IMR-90 (cell line): ENCODE results near the gene MAP2K5. TPM values are rescaled to one million over a fixed set of nuclear protein-coding genes. Genes with fewer than 3 reads are reported as not detected.

Experiments used
- ATAC-seq: fragments of 200-7000 bp; cut with Tn5 transposase; 2 replicates; pipeline ENCODE4 v1.9.1; 2020; ENCODE audit warnings: low read depth, mild to moderate bottlenecking, moderate library complexity
- BruUV-seq: library from RNA; stranded (reverse); fragments of 400-500 nt; replicated peaks from 2 replicates; lab custom pipeline; 2021; lab: Mats Ljungman, UMichigan
- CTCF ChIA-PET: fragments of 300-600 bp; formaldehyde crosslinking; extraction: SDS; loops from one replicate; lab custom pipeline; 2021; ENCODE audit warnings: antibody characterized with exemption; lab: Yijun Ruan, JAX
- POLR2A ChIA-PET: fragments of 300-600 bp; sonication (Branson Sonifier 250); formaldehyde crosslinking; loops from one replicate; lab custom pipeline; 2022; ENCODE audit warnings: antibody characterized with exemption; ENCODE audit not compliant: unreplicated experiment; lab: Charles Lee
- DNase-seq: peaks from one replicate; pipeline ENCODE4 v3.0.0; 2013
- H2AFZ ChIP-seq: replicated peaks from 2 replicates; pipeline ENCODE3; 2013; ENCODE audit warnings: low read length, mild to moderate bottlenecking; ENCODE audit not compliant: poor library complexity
- H2AK5ac ChIP-seq: 2 replicates; pipeline ENCODE4 v1.6.1; 2013; ENCODE audit warnings: low read depth, low read length, inconsistent platforms
- H2AK9ac ChIP-seq: replicated peaks from 2 replicates; pipeline ENCODE3; 2013; ENCODE audit warnings: mild to moderate bottlenecking, low read depth, low read length, moderate library complexity; ENCODE audit not compliant: poor library complexity
- H2BK120ac ChIP-seq: 2 replicates; pipeline ENCODE4 v1.6.1; 2013; ENCODE audit warnings: low read depth, low read length, inconsistent platforms
- H2BK15ac ChIP-seq: 3 replicates; pipeline ENCODE4 v1.6.1; 2013; ENCODE audit warnings: low read depth, low read length, inconsistent platforms
- H2BK20ac ChIP-seq: 2 replicates; pipeline ENCODE4 v1.6.1; 2013; ENCODE audit warnings: low read depth, mild to moderate bottlenecking, inconsistent platforms, low read length, moderate library complexity
- H2BK5ac ChIP-seq: 2 replicates; pipeline ENCODE4 v1.6.1; 2013; ENCODE audit warnings: mild to moderate bottlenecking, low read depth, low read length, inconsistent platforms; ENCODE audit not compliant: poor library complexity, severe bottlenecking
- H3K14ac ChIP-seq: replicated peaks from 2 replicates; pipeline ENCODE4 v1.6.1; 2013; ENCODE audit warnings: low read depth, low read length, inconsistent platforms
- H3K18ac ChIP-seq: 2 replicates; pipeline ENCODE4 v1.6.1; 2013; ENCODE audit warnings: low read depth, low read length, control low read depth
- H3K23ac ChIP-seq: 2 replicates; pipeline ENCODE4 v1.6.1; 2013; ENCODE audit warnings: low read depth, low read length, inconsistent platforms
- H3K27ac ChIP-seq: 2 replicates; pipeline ENCODE4 v1.5.1; 2013; ENCODE audit warnings: mild to moderate bottlenecking, control low read depth, low read length; ENCODE audit not compliant: insufficient read depth
- H3K27me3 ChIP-seq: 2 replicates; pipeline ENCODE4 v1.6.1; 2013; ENCODE audit warnings: low read length; ENCODE audit not compliant: control insufficient read depth, insufficient read depth
- H3K36me3 ChIP-seq: 2 replicates; pipeline ENCODE4 v1.6.1; 2013; ENCODE audit warnings: low read length, mixed read lengths; ENCODE audit not compliant: control insufficient read depth, insufficient read depth
- H3K4ac ChIP-seq: 2 replicates; pipeline ENCODE4 v1.6.1; 2013; ENCODE audit warnings: low read depth, low read length, inconsistent platforms
- H3K4me1 ChIP-seq: 2 replicates; pipeline ENCODE4 v1.6.1; 2013; ENCODE audit warnings: low read length, mixed read lengths; ENCODE audit not compliant: control insufficient read depth, insufficient read depth
- H3K4me2 ChIP-seq: 2 replicates; pipeline ENCODE4 v1.6.1; 2013; ENCODE audit warnings: low read depth, mild to moderate bottlenecking, control low read depth, low read length, moderate library complexity
- H3K4me3 ChIP-seq: 2 replicates; pipeline ENCODE4 v1.5.1; 2013; ENCODE audit warnings: low read depth, mild to moderate bottlenecking, control low read depth, low read length, moderate library complexity; ENCODE audit not compliant: insufficient read depth
- H3K56ac ChIP-seq: 2 replicates; pipeline ENCODE4 v1.6.1; 2013; ENCODE audit warnings: low read length, inconsistent platforms; ENCODE audit not compliant: insufficient read depth; ENCODE audit errors: extremely low read depth
- H3K79me1 ChIP-seq, 2 experiments: 2 replicates each; pipeline ENCODE4 v1.6.1; 2013; ENCODE audit warnings: low read length in 2 of 2, inconsistent platforms in 1 of 2, low read depth in 1 of 2
- H3K9ac ChIP-seq: 2 replicates; pipeline ENCODE4 v1.6.1; 2013; ENCODE audit warnings: low read depth, low read length, control low read depth
- H3K9me1 ChIP-seq: 2 replicates; pipeline ENCODE4 v1.6.1; 2013; ENCODE audit warnings: low read length, inconsistent platforms; ENCODE audit not compliant: insufficient read depth
- H3K9me3 ChIP-seq: 2 replicates; pipeline ENCODE4 v1.6.1; 2013; ENCODE audit warnings: low read length; ENCODE audit not compliant: control insufficient read depth, insufficient read depth
- H4K20me1 ChIP-seq: 2 replicates; pipeline ENCODE4 v1.6.1; 2013; ENCODE audit warnings: low read length, inconsistent platforms; ENCODE audit not compliant: insufficient read depth
- H4K5ac ChIP-seq: 2 replicates; pipeline ENCODE4 v1.6.1; 2013; ENCODE audit warnings: mild to moderate bottlenecking, low read depth, low read length, control low read depth
- H4K8ac ChIP-seq, 2 experiments: 2 replicates each; pipeline ENCODE4 v1.6.1; 2013; ENCODE audit warnings: low read depth in 2 of 2, low read length in 2 of 2, control low read depth in 1 of 2, inconsistent platforms in 1 of 2
- H4K91ac ChIP-seq: 2 replicates; pipeline ENCODE4 v1.6.1; 2013; ENCODE audit warnings: low read depth, low read length, inconsistent platforms; ENCODE audit not compliant: insufficient read depth
- BHLHE40 ChIP-seq: fragments of 150-350 bp; IDR thresholded peaks from 2 replicates; pipeline ENCODE4 v1.6.1; 2016; ENCODE audit warnings: mild to moderate bottlenecking, low read depth, low read length
- CEBPB ChIP-seq: IDR thresholded peaks from 2 replicates; pipeline ENCODE4 v1.6.1; 2012; ENCODE audit warnings: low read depth, low read length, improper control_type of control experiment
- CHD1 ChIP-seq: IDR thresholded peaks from 2 replicates; pipeline ENCODE4 v1.6.1; 2012; ENCODE audit warnings: low read depth, low read length, improper control_type of control experiment
- CTCF ChIP-seq: conservative IDR thresholded peaks from 2 replicates; pipeline ENCODE4 v1.5.1; 2012; ENCODE audit warnings: mild to moderate bottlenecking, low read depth, low read length, improper control_type of control experiment
- ELK1 ChIP-seq: fragments of 150-350 bp; IDR thresholded peaks from 2 replicates; pipeline ENCODE4 v1.6.1; 2016; ENCODE audit warnings: low read depth, mild to moderate bottlenecking, low read length, moderate library complexity, borderline replicate concordance
- FOS ChIP-seq: fragments of 150-350 bp; IDR thresholded peaks from 2 replicates; pipeline ENCODE4 v1.6.1; 2016; ENCODE audit warnings: low read depth, low read length
- MAFK ChIP-seq: IDR thresholded peaks from 2 replicates; pipeline ENCODE4 v1.6.1; 2012; ENCODE audit warnings: low read depth, low read length, improper control_type of control experiment
- MAZ ChIP-seq: IDR thresholded peaks from 2 replicates; pipeline ENCODE4 v1.6.1; 2012; ENCODE audit warnings: low read depth, mild to moderate bottlenecking, low read length, improper control_type of control experiment, moderate library complexity, borderline replicate concordance
- MXI1 ChIP-seq: IDR thresholded peaks from 2 replicates; pipeline ENCODE4 v1.6.1; 2012; ENCODE audit warnings: low read depth, mild to moderate bottlenecking, low read length, moderate library complexity, borderline replicate concordance
- NFE2L2 ChIP-seq: fragments of 150-350 bp; IDR thresholded peaks from 2 replicates; pipeline ENCODE4 v1.6.1; 2016; ENCODE audit warnings: low read depth, mild to moderate bottlenecking, low read length
- POLR2A ChIP-seq: IDR thresholded peaks from 2 replicates; pipeline ENCODE4 v1.6.1; 2012; ENCODE audit warnings: mild to moderate bottlenecking, low read depth, low read length
- RAD21 ChIP-seq: IDR thresholded peaks from 2 replicates; pipeline ENCODE4 v1.6.1; 2012; ENCODE audit warnings: low read length, improper control_type of control experiment
- RCOR1 ChIP-seq: IDR thresholded peaks from 2 replicates; pipeline ENCODE4 v1.6.1; 2012; ENCODE audit warnings: mild to moderate bottlenecking, low read length, improper control_type of control experiment; ENCODE audit not compliant: insufficient replicate concordance
- RFX5 ChIP-seq: IDR thresholded peaks from 2 replicates; pipeline ENCODE4 v1.8.0; 2012; ENCODE audit warnings: low read depth, mild to moderate bottlenecking, low read length, moderate library complexity
- SMC3 ChIP-seq: fragments of 150-350 bp; IDR thresholded peaks from 2 replicates; pipeline ENCODE4 v1.6.1; 2016; ENCODE audit warnings: low read depth, mild to moderate bottlenecking, antibody characterized with exemption, low read length, moderate library complexity
- USF2 ChIP-seq: fragments of 150-350 bp; IDR thresholded peaks from 2 replicates; pipeline ENCODE4 v1.6.1; 2017; ENCODE audit warnings: mild to moderate bottlenecking, antibody characterized with exemption, low read length, low read depth
- WGBS, 2 experiments: methylation state at CpG; one replicate each; pipeline versions ENCODE4 v1.1.5 to v1.1.7; 2013; ENCODE audit warnings: missing lambda C conversion rate in 2 of 2; ENCODE audit not compliant: insufficient read length in 1 of 2; ENCODE audit errors: extremely low coverage in 2 of 2; 5-methylcytosine and 5-hydroxymethylcytosine counted together
- dilution Hi-C: fragments of 300-500 bp; cut with HindIII; formaldehyde crosslinking; loops from one replicate; pipeline ENCODE4 v1.14.3; 2018; ENCODE audit warnings: low sequenced_read_pairs; ENCODE audit not compliant: unreplicated experiment
- in situ Hi-C: fragments of 300-500 bp; cut with MboI; formaldehyde crosslinking; loops from 3 replicates; pipeline ENCODE4 v1.14.3; 2019; ENCODE audit warnings: low sequenced_read_pairs, inconsistent platforms, mixed read lengths
- intact Hi-C: fragments of 100-400 bp; cut with micrococcal nuclease; formaldehyde crosslinking; loops from 2 replicates; pipeline ENCODE4 v1.10.0; 2022
- polyA plus RNA-seq, 3 experiments: library from polyadenylated mRNA; depleted of rRNA; stranded (reverse); fragments of >200 nt; gene quantifications; 2 replicates each; pipeline ENCODE4 v1.2.3, GENCODE V29; 2012; ENCODE audit warnings: low replicate concordance in 1 of 3
- total RNA-seq: library from RNA; depleted of rRNA; stranded (reverse); fragments of >200 nt; gene quantifications from 2 replicates; pipeline ENCODE4 v1.2.3, GENCODE V29; 2012

The MAP2K5 gene
- total and polyA plus RNA-seq, 2 of the 4 experiments (the other 2 are of a cell fraction): 1.6 to 6.1 TPM

- POLR2A ChIA-PET: no interaction called here
- H2AK9ac ChIP-seq: no peak overlapping the region
- H3K9me3 ChIP-seq: no peaks in the 10 kb centered on the region
- H3K36me3 ChIP-seq: no peaks in the 10 kb centered on the region
- no peak overlapping the region for H3K9ac ChIP-seq
- in situ Hi-C loops: no loop called here
- H3K23ac ChIP-seq: no peak overlapping the region
- no TSS peak for BruUV-seq
- DNase-seq (no peak), ATAC-seq (no peak)
- no peak overlapping the region for H2BK20ac ChIP-seq
- dilution Hi-C loops: no loop called here
- H2BK15ac ChIP-seq: no peak overlapping the region
- H3K4me1 ChIP-seq: peaks cover 14% of the 10 kb centered on the region; the same call in 1 of the 2 replicates
- 83% methylated on average over 1 of the region's 5 CpGs; no CpG with 5 or more reads in 1 of the 2 experiments for WGBS, 2 experiments
- H4K5ac ChIP-seq: no peak overlapping the region
- no peak overlapping the region for H2AFZ ChIP-seq
- H3K4me2 ChIP-seq: no peak overlapping the region
- H3K27ac ChIP-seq: no peak overlapping the region
- H4K20me1 ChIP-seq: no peaks in the 10 kb centered on the region
- no peak overlapping the region for H2AK5ac ChIP-seq
- no peaks in the 10 kb centered on the region for H3K79me1 ChIP-seq
- no peak overlapping the region for H3K18ac ChIP-seq
- CTCF ChIA-PET: no interaction called here
- H3K4ac ChIP-seq: no peak overlapping the region
- H3K14ac ChIP-seq: no peak overlapping the region
- no peak overlapping the region for H4K8ac ChIP-seq
- H2BK5ac ChIP-seq: no peak overlapping the region
- no peak overlapping the region for H3K4me3 ChIP-seq
- 0 out of 2 replicates have a peak, but pooled peaks cover 3% of the 10 kb centered on the region for H3K9me1 ChIP-seq
- TF ChIP-seq FOS: no peak
- TF ChIP-seq RCOR1: no peak
- TF ChIP-seq CHD1: no peak
- TF ChIP-seq SMC3: no peak
- TF ChIP-seq RAD21: no peak
- TF ChIP-seq POLR2A: no peak
- no peak for TF ChIP-seq MXI1
- TF ChIP-seq CTCF: no peak
- no peak for TF ChIP-seq NFE2L2
- TF ChIP-seq CEBPB: no peak
- TF ChIP-seq MAZ: no peak
- TF ChIP-seq ELK1: no peak
- no peak for TF ChIP-seq BHLHE40
- no peak for TF ChIP-seq USF2
- no peak for TF ChIP-seq MAFK
- no peak for TF ChIP-seq RFX5
- no peak overlapping the region for H4K91ac ChIP-seq
- no peak overlapping the region for H3K56ac ChIP-seq
- H3K27me3 ChIP-seq: peaks cover 3% of the 10 kb centered on the region; the same call in 1 of the 2 replicates
- no peak overlapping the region for H2BK120ac ChIP-seq
- intact Hi-C loops: no loop called here
Observed at GRCh38 chr15:67845974-67846373, 303.5 kb downstream of the MAP2K5 start.
